NCI-H1105 (cell line): Measurements from ENCODE around the gene C6orf52.
"Not testable (repeated sequence)": the region's sequence is repeated elsewhere in the genome, so short reads cannot be mapped to it uniquely, and the experiment has no call there.

Experiments used
- DNase-seq: peaks from one replicate; lab custom pipeline; 2025; lab: John Stamatoyannopoulos, UW

C6orf52 gene

DNA sequence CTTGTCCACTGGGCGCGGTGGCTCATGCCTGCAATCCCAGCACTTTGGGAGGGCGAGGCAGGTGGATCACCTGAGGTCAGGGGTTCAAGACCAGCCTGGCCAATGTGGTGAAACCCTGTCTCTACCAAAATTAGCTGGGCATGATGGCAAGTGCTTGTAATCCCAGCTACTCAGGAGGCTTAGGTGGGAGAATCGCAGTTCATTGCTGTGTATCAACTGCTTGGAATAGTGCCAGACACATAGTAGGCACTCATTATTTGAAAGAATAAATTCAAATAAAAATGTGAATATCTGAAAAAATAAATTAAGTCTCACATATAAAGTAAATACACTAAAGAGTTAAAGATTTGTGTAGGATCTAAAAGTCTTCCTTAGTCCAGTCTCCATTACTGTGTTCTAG is 2.2 kb upstream of the C6orf52 start:
- DNase-seq: no peak

DNA sequence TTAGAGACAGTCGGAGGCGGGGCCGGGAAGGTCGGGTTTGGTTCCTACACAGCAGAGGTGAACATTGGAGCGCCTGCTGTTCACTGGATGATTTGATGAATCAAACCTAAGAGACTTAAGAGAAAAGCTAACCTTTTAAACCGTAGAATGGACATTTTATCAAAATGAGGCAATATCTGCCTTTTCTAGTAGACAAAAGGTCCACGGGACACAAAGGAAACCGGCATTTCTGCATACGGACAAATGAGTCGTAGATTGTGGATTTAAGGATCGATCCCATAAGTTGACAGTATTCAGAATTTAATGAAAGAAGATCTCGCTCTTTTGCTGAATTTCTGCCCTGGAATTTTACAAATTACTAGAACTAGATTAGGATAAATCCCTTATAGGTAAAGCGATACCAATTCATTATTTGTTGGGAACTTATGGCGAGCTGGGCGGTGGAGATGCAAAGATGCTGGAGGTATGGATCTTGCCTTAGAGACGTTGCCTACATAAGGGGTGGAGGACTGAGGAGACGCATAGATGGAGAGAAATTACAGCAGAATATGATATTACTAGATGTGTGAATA is 756 bp upstream of the C6orf52 start:
- no peak for DNase-seq

DNA sequence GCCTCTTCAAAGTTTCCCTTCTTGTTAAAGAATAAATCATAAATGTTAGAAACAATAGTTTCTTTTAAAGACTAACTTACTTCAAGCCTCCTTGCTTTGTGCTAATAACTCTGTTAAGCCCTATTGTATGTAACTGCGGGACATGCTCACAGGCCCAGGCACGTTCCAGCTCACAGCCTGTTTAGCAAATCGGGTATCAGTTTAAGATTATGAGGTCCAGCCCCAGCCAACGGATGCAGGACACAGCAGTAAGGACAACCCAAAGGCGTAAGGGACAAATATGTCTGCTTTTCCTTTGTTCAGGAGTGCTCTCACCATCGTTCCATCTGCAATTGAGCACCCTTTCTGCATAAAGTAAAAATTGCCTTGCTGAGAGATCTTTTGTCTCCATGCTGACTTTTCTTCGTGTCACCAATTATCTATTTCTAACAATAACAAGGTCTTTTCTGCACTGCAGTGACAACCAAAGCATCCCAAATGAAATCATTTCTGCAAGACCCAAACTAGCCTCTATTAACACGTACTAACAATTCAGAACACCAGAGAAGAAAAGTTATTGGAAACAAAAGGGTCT is 1.4 kb downstream of the C6orf52 start:
- no peak for DNase-seq

DNA sequence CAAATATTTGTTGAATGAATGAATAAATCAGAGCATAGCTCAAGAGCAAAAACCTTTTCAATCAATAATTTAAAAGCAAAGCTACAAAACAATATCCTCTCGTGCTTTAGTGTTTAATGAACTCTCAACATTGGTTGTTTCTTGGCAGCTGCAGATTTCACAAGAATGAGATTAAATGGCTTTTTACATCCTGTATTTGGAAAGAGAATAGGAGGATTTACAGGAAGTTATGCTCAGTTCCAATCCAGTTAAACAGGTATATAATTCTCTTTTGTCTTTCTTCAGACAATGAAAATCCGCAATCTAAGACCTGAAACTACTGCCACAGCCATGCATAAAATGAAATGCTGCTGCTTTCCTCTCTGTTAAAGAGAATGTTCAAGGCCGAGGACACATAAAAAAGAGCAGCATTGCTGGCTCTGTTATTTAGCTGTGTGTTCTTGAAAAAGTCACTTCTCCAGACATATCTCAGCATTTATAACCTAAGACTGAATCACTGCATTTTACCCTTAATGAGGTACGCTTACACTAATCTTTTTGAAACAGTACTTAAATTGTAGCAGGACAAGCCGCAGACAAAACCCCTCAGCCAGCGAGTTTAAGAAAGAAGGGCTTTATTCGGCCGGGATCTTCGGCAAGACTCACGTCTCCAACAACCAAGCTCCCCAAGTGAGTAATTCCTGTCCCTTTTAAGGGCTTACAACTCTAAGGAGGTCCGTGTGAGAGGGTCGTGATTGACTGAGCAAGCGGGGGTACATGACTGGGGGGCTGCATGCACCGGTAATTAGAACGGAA is 3.6 kb downstream of the C6orf52 start:
- DNase-seq: no peak

DNA sequence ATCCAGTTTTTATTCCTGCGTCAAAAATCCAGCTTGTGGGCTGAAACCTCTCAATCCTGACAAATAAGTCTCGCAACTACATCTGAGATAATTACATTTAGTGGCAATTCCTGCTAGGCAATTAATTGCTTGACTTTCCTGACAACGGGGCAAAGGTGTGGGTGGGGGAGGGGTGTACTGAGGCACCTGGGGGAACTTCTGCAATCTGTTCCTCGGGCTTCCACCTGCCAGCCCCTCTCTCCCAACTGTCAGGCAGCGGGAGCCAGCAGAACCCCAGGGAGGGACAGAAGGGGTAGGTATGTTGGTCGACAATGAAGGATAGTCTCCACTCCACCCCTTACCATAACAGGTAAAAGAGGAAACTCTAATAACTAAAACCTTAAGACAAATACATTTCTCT is 6.8 kb downstream of the C6orf52 start:
- peak; percentile 29 for DNase-seq

DNA sequence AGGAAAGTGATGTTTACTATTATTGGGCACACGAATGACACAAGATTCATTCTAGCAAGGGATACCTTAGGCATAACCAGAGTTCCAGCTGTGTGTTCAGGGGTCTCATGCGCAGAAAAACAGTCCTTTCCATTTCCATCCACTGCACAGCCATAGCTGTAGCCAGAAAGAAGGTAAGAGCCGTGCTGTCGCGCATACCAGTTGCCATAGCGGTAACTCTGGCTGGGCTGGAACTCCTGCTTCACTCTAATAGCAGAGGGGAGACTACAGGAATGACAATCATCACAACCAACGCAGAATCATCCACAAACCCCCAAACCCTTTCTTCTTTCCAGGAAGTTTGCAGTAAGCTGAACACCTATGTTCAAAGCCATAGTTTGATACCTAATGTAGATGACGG is 7.5 kb downstream of the C6orf52 start:
- no peak for DNase-seq

DNA sequence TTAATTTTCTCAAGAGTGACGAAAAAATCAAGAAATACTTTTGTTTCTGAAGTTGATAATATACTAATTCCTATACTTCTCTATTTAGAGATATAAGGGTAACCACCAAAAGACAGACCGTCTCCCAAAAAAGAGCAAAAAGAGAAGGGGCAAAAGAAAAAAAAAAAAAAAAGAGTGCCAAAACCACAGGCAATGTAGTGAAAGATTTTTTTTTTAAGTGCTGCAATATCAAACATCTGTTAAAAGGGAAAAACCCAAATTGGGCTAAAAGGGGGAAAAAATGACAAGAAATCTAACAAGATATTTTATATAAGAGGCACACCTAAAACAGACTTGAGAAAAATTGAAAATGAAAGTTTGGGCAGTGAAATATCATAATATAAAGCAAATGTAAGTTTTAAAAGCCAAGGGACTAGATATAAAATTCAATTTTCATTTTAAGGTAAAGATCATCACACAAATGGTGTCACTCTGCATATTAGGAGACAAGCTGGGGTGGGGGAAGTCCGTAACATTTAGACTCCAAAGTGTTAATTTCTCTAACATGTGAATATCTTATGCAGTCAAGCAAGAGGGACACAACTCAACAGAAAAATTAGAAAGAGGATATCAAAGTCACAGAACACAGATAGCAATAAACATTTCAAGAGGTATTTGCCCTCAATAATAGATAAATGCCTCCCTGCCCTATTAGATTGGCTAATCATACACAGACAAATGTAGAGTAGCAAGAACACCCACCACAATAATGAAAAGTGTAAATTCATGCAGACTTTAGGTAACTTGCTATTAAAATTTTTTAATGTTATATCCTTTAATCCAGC is 9.1 kb downstream of the C6orf52 start:
- no peak for DNase-seq

DNA sequence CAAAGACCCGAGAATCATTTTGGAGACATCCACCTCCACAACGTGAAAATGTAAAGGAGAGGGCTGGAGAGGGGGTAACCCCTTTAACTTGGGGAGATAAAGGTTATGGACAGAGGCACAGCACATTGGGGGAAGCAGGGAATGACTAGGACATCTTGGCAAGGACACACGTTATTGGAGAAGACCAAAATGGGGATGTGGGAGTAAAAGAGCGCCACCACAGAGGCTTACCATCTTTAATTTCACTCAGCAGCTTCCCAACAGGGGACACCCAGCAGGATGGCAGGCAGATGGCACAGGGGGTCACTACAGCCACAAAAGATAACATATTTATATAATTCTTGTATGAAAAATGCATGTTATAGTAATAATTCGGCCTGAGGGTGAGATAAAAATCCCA is 9.8 kb downstream of the C6orf52 start:
- no peak for DNase-seq

DNA sequence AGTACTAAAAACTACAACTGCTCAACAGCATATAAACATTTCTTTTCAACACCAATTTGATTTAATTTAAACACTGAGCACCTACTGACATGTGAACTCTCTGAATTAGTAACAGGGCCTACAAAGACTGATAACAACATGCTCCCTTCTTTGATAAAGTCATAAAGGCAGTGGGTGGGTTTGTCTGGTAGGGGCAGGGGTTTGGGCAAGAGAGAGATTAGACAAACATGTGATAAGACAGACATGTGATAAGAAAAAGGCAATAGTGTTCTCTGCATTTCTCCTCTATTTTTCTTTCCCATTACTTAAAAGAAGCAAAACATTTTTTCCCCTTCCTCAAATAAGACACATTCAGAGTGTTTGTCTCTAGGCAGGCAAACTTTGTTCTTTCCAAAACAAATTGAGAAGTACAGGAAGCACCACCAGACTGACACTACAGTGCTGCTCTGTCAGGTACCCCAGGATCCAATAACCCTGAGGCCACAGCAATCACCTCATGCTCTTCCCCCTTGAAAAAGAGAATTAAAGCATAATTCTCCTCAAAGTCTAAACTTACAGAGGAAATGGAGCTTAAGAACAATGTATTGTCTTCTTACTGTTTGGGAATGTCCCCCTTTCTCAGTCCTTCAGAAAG is 11.9 kb downstream of the C6orf52 start:
- no peak for DNase-seq

DNA sequence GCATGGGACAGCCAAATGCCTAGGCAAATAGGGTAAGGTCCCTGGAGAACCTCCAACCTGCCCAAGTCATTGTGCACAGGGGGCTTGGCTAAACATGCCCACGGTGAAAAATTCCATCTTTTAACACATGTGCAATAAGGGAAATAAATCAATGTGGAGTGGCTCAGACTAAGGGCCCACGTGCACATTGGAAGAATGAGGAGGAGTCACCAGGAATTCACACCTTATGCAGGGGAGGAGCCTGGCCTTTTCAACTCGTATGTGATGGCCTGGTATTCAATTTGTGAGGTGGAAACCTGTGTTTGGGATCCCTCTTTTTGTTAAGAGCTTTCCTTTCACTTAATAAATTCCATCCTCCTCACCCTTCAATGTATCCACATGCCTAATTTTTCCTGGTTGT is 12.6 kb downstream of the C6orf52 start:
- DNase-seq: no peak

DNA sequence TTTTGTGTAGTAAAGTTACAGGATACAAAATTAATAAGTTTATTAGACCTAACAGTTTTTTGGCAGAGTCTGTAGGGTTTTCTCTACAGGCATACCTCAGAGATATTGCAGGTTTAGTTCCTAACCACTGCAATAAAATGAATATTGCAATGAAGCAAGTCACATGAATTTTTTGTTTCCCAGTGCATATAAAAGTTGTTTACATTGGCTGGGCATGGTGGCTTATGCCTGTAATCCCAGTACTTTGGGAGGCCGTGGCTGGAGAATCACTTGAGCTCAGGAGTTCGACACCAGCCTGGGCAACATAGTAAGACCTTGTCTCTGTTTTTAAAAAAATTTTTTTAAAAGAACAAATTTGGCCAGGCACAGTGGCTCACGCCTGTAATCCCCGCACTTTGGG is 16.0 kb downstream of the C6orf52 start:
- DNase-seq: no peak

DNA sequence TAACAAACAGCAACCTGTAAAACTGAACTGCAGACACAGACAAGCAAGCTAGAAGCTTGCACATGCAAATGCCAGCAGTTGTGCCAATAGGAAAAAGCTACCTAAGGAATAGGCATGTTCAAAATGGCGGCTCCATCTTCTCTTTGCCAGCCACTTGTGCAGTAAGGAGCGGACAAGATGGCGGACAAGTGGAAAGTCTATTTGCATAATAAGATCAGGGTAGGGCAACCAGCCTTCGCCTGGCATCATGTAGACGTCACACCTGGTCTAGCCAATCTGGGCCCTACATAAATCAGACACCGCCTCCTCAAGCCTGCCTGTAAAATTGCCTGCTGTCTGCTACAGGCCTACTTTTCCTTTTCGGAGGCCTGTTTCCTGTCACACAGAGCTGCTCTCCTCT is 18.0 kb downstream of the C6orf52 start:
- no peak for DNase-seq

DNA sequence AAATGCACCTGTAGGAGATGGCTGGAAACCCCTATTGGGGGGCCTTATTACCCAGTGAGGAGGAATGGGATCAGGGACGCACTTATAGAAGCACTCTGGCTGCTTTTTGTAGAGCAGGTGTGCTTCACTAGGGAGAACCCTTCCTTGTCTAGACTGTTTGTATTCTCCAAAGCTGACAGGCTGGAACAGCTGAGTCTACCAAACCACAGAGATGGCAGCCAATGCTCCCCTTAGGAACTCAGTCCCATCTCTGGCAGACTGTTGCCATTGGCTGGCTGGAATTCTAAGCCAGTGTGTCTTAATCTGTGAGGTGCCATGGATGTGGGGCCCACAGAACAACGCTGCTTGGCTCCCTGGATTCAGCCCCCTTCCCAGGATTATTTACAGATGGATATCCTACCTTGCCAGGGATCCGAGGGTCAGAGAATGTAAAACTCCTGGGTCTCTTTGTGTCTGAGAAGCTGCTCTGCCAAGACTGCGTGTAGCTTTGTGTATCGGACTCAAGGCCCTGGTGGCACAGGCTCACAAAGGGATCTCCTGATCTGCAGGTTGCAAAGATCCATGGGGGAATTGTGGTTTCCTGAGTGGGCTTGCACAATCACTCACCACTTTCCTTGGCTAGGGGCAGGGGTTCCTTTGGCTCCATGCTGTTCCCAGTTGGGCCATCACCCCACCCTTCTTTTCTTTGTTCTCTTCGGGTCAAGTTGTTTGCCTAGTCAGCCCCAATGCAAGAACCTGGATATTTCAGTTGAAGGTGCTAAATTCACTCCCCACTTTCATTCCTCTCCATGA is 26.1 kb downstream of the C6orf52 start:
- no peak for DNase-seq

DNA sequence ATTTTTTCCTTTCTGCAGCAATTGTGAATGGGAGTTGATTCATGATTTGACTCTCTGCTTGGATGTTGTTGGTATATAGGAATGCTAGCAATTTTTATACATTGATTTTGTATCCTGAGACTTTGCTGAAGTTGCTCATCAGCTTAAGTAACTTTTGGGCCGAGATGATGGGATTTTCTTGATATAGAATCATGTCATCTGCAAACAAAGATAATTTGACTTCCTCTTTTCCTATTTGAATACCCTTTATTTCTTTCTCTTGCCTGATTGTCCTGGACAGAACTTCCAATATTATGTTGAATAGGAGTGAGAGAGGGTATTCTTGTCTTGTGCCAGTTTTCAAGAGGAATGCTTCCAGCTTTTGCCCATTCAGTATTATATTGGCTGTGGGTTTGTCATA is 28.8 kb downstream of the C6orf52 start:
- DNase-seq: not testable (repeated sequence)

DNA sequence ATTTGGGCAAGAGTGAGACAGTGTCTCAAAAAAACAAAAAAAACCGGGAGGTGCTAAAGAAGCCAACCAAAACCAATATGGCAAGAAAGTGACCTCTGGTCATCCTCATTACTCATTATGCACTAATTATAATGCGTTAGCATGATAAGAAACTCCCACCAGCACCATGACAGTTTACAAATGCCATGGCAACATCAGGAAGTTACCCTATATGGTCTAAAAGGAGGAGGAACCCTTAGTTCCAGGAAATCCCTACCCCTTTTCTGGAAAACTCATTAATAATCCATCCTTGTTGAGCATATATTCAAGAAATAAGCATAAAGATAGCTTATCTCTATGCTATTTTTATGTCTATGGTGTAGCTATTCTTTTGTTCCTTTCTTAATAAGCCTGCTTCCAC is 31.7 kb downstream of the C6orf52 start:
- DNase-seq: no peak

DNA sequence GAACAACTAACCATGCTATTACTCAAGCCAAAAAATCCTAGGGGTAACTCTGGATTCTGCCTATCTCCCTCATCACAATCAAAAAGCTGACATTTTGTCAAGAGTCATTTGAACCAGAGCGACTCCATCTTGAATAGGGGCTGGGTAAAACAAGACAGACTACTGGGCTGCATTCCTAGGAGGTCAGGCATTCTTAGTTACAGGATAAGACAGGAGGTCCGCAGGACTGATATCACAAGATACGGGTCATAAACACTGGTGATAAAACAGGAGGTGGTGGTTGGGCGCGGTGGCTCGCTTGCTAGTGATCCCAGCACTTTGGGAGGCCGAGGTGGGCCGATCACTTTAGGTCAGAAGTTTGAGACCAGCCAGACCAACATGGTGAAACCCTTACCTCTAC is 32.2 kb downstream of the C6orf52 start:
- no peak for DNase-seq

DNA sequence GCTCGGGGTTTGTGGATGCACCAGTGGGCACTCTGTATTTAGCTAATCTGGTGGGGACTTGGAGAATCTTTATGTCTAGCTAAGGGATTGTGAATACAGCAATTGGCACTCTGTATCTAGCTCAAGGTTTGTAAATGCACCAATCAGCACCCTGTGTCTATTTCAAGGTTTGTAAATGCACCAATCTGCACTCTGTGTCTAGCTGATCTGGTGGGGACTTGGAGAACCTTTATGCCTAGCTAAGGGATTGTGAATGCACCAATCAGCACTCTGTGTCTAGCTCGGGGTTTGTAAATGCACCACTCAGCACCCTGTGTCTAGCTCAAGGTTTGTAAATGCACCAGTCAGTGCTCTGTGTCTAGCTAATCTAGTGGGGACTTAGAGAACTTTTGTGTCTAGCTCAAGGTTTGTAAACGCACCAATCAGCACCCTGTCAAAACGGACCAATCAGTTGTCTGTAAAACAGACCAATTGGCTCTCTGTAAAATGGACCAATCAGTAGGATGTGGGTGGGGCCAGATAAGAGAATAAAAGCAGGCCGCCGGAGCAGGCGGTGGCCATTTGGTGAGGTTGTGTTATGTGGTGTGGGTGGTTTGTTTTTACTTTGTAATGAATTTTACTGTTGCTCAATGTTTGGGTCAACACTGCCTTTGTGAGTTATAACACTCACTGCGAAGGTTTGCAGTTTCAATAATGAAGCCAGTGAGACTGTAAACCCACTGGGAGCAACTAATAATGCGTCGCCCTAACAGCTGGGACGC is 33.8 kb downstream of the C6orf52 start:
- DNase-seq: not testable (repeated sequence)

DNA sequence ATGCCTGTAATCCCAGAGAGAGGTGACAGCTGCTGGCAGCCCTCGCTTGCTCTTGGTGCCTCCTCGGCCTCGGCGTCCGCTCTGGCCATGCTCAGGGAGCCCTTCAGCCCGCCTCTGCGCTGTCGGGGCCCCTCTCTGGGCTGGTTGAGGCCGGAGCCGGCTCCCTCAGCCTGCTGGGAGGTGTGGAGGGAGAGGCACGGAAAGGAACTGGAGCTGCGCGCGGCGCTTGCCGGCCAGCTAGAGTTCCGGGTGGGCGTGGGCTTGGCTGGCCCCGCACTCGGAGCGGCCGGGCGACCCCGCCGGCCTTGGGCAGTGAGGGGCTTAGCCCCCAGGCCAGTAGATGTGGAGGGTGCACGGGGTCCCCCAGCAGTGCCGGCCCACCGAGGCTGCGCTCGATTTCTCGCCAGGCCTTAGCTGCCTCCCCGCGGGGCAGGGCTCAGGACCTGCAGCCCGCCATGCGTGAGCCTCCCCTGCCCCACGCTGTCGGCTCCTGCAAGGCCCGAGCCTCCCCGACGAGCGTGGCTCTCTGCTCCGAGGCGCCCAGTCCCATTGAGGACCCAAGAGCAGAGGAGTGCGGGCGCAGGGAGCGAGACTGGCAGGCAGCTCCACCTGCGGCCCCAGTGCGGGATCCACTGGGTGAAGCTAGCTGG is 34.6 kb downstream of the C6orf52 start:
- DNase-seq: peak; percentile 5

DNA sequence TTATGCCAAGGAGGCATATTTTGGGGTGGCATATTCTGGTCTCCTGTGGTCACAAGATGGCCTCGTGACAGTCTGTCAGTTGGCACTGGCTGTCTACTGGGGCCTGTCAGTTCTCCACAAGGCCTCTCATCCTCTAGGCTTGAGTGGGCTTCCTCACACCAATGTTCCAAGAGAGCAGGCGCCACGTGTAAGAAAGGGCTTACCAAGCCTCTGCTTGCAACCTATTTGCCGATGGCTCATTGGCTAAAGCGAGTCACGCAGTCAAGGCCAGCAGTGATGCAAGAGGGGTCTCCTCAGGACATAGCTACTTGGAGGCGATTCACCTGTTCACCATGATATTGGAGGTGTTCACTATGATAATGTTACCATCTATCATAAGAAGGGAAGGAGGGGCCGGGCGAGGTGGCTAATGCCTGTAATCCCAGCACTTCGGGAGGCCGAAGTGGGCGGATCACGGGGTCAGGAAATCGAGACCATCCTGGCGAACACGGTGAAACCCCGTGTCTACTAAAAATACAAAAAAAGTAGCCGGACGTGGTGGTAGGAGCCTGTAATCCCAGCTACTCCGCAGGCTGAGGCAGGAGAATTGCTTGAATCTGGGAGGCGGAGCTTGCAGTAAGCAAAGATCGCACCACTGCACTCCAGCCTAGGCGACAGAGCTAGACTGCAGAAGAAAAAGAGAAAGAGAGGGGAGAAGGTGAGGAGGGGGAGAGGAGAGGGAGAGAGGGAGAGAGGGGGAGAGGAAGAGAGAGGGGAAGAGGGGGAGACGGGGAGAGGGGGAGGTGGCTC is 35.3 kb downstream of the C6orf52 start:
- DNase-seq: no peak
